OCI-LY7 (cell line): ENCODE results near the gene SCN8A.

Source experiments
- EZH2phosphoT487 ChIP-seq: fragments of 200-600 bp; sonication (generic); IDR thresholded peaks from 2 replicates; pipeline ENCODE4 v1.6.1; 2018; ENCODE audit warnings: low read depth, borderline replicate concordance, mild to moderate bottlenecking, mixed run types, antibody characterized with exemption, low read length, moderate library complexity, mixed read lengths
- TF ChIP-seq, protein P1 (sequence below): fragments of 200-600 bp; sonication (generic); conservative IDR thresholded peaks from 2 replicates; pipeline ENCODE4 v1.5.1; 2014; ENCODE audit warnings: mild to moderate bottlenecking, antibody characterized with exemption, low read length, moderate library complexity, mixed read lengths

DNA sequence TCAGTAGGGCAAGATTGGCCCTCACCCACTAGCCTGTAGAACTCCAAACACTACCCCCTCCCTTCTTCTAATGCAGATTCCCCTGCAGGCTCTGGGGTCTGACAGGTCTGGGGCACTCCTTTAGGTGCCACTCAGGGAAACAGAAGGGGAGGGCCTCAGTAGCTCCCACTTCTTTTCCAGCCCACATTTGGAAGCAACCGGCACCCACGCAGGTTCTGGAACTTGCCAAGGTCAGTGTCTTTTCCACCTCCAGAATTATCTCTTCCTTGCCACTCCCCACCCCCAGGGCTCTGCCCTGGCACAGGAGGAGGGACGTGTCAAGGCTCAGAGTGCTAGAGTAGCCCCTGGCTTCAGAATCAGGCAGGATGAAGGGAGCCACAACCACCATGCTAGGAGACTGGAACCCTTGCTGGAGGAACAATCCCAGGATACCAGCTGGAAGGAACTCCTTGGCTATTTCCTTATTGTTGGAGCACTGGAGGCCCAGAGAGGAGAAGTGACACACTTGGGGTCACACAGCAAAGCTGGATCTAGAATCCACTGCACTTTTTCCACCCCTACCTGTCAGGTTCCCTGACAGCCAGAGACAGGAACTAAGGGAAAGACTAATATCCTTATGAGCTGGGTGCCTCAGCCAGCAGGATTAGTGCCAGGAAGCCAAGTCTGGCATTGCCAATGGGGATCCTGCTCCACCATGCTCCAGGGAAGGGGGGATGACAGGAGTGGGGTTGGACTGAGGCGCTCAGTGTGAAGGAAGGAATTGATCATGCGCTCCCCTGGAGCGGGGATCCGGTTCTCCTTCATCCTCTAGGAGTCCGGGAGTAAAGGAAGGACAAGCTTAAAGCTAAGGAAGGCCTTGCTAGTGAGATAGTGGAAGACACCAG, 259.3 kb downstream of the SCN8A start:
- TF ChIP-seq EZH2phosphoT487: no peak
- TF ChIP-seq, protein P1, sequence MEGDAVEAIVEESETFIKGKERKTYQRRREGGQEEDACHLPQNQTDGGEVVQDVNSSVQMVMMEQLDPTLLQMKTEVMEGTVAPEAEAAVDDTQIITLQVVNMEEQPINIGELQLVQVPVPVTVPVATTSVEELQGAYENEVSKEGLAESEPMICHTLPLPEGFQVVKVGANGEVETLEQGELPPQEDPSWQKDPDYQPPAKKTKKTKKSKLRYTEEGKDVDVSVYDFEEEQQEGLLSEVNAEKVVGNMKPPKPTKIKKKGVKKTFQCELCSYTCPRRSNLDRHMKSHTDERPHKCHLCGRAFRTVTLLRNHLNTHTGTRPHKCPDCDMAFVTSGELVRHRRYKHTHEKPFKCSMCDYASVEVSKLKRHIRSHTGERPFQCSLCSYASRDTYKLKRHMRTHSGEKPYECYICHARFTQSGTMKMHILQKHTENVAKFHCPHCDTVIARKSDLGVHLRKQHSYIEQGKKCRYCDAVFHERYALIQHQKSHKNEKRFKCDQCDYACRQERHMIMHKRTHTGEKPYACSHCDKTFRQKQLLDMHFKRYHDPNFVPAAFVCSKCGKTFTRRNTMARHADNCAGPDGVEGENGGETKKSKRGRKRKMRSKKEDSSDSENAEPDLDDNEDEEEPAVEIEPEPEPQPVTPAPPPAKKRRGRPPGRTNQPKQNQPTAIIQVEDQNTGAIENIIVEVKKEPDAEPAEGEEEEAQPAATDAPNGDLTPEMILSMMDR: no peak
